Left ventricle myocardium inferior (tissue), 1 donor: Measurements from ENCODE around the gene ITGA2. TPM values are rescaled to one million over a fixed set of nuclear protein-coding genes. Genes with fewer than 3 reads are reported as not detected.

ENCODE experiments used
- DNase-seq: peaks from one replicate; pipeline ENCODE4 v3.0.0-alpha.2; 2020
- H3K27ac ChIP-seq: fragments of 200-600 bp; replicated peaks from 2 replicates; pipeline ENCODE4 v1.8.0; 2021
- H3K27me3 ChIP-seq: fragments of 200-600 bp; 2 replicates; pipeline ENCODE4 v1.8.0; 2021; ENCODE audit warnings: low read depth
- H3K36me3 ChIP-seq: fragments of 200-600 bp; 2 replicates; pipeline ENCODE4 v1.8.0; 2021
- H3K4me1 ChIP-seq: fragments of 200-600 bp; 2 replicates; pipeline ENCODE4 v1.8.0; 2021
- H3K4me3 ChIP-seq: fragments of 200-600 bp; 2 replicates; pipeline ENCODE4 v1.8.0; 2021; ENCODE audit warnings: mild to moderate bottlenecking, moderate library complexity
- H3K9me3 ChIP-seq: fragments of 200-600 bp; replicated peaks from 2 replicates; pipeline ENCODE4 v1.8.0; 2021
- intact Hi-C: fragments of 100-400 bp; cut with micrococcal nuclease; formaldehyde crosslinking; loops from one replicate; pipeline ENCODE4 v1.11.0; 2022
- total RNA-seq: library from RNA; stranded (reverse); fragmentation: NEBNext Ultra II Directional; extraction: Animal tissue kit (Norgen Biotek cat#: 25700); gene quantifications from one replicate; pipeline ENCODE4 v1.2.1, GENCODE V29; 2021
- TF ChIP-seq, protein P1 (sequence below): fragments of 200-600 bp; IDR thresholded peaks from 2 replicates; pipeline ENCODE4 v1.8.0; 2021; ENCODE audit warnings: antibody characterized with exemption, mild to moderate bottlenecking, borderline replicate concordance
- donor health status: DM: no; HTN: yes; CAD: no; lungs with severe emphysema.

Gene ITGA2
- total RNA-seq, 1 donor from 2014 or later: 0.80 TPM

DNA sequence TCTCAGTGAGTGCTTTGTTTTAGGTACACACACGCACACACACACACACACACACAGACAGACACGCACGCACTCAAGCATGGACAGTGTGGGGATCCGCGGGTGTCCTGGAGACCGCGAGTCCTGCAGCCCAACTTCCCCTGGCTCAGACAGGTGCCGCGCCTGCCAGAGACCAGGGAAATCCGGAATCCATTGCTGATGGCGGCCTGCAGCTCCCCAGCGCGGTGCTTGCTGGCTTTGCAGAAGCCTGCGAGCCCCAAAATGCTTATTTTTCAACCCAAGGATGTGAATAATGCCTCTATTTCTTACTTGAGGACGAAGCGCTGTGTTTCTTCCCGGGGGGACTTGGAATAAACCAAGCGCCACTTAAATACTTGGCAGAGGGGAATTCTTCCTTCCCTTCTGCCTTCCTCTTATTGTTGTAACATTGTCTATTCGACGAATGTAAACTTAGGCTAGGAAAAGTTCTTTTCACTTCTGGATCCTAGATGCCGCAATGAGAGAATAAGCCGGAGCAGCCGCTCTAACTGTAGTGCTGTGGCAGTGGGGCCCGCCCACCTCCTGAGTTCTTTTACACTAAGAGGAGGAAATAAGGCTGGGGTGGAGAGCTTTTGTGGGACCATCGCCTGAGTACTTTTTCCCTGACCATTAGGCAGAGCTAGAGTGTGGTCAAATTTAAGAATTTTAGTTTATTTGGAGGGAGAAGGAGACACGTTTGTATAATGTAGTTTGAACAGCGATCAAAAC is 802 bp downstream of the ITGA2 start:
- DNase-seq: peak; percentile 22
- no peak overlapping the region for H3K27ac ChIP-seq

DNA sequence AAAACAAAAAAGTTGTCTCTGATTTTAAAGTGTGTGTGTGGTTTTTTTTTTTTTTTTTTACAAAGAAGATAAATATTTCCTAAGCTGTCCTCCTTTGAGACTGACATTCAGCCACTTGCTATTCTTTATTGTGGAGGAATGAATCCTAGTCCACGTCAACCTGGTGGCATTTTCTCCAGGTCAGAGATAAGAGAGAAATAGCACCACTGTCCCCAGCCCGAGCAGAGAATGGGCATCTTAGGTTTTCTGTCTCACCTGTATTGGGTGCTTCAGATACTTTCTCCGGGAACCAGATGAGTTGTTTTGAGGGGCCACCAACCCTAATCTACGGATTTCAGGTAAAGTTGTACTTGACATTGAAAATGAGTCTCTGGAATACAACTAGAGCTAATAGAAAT is 1.4 kb downstream of the ITGA2 start:
- H3K27me3 ChIP-seq: peaks cover 32% of the 10 kb centered on the region
- no peak overlapping the region for H3K27ac ChIP-seq
- H3K36me3 ChIP-seq: no peaks in the 10 kb centered on the region
- H3K4me3 ChIP-seq: peak overlapping the region; percentile 75
- H3K4me1 ChIP-seq: peaks cover 32% of the 10 kb centered on the region
- intact Hi-C loops: no loop called here
- H3K9me3 ChIP-seq: no peaks in the 10 kb centered on the region
- no peak for DNase-seq
- TF ChIP-seq, protein P1, sequence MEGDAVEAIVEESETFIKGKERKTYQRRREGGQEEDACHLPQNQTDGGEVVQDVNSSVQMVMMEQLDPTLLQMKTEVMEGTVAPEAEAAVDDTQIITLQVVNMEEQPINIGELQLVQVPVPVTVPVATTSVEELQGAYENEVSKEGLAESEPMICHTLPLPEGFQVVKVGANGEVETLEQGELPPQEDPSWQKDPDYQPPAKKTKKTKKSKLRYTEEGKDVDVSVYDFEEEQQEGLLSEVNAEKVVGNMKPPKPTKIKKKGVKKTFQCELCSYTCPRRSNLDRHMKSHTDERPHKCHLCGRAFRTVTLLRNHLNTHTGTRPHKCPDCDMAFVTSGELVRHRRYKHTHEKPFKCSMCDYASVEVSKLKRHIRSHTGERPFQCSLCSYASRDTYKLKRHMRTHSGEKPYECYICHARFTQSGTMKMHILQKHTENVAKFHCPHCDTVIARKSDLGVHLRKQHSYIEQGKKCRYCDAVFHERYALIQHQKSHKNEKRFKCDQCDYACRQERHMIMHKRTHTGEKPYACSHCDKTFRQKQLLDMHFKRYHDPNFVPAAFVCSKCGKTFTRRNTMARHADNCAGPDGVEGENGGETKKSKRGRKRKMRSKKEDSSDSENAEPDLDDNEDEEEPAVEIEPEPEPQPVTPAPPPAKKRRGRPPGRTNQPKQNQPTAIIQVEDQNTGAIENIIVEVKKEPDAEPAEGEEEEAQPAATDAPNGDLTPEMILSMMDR: no peak

More for the DNA sequence above, 802 bp downstream of the ITGA2 start:
- H3K27me3 ChIP-seq: peaks cover 32% of the 10 kb centered on the region
- TF ChIP-seq, protein P1: peak; percentile 43
- intact Hi-C loops: no loop called here
- H3K9me3 ChIP-seq: no peaks in the 10 kb centered on the region
- H3K4me1 ChIP-seq: peaks cover 32% of the 10 kb centered on the region
- H3K4me3 ChIP-seq: peak overlapping the region; percentile 75
- H3K36me3 ChIP-seq: no peaks in the 10 kb centered on the region

DNA sequence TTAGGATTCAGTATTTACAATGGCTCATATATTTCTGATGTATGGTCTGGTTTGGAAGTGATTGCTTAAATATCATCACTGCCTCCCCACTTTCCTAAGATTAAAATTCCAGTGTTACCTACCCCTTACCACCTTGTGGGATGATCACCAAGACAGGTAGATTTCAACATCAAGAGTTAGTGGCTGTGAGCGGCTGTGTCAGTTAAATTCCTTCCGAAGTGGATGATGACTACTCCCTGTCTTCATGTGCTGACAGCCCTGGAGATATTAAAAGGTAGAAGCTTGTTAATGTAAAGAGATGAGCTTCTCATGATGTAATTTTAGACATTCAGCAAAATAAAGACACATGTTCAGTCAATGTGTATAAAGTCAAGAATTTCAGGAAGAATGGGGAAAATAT is 4.2 kb downstream of the ITGA2 start:
- peaks cover 32% of the 10 kb centered on the region for H3K27me3 ChIP-seq
- no peaks in the 10 kb centered on the region for H3K36me3 ChIP-seq
- no peaks in the 10 kb centered on the region for H3K9me3 ChIP-seq
- intact Hi-C loops: no loop called here
- H3K27ac ChIP-seq: no peak overlapping the region
- H3K4me3 ChIP-seq: no peak overlapping the region
- peaks cover 24% of the 10 kb centered on the region for H3K4me1 ChIP-seq
- TF ChIP-seq, protein P1: no peak
- no peak for DNase-seq

DNA sequence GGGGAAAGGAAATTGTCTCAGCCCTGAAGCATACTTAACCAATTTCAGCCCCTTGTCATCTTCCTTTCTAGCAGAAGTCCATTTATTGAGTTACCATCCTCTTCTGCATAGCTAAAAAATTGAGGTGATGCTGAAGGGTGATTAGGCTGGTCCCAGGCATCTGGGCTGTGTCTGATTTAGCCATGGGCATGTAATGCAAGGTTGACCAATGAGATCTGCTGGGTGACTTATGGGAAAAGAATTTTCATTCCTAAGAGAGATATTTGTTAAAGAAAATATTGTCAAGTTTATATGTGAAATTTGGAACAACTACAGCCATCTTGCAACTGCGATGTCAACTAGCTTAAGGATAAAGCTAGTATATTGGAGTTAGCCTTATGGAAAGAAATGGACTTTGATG is 5.1 kb downstream of the ITGA2 start:
- DNase-seq: no peak
- peaks cover 26% of the 10 kb centered on the region for H3K27me3 ChIP-seq
- TF ChIP-seq, protein P1: no peak
- no peak overlapping the region for H3K27ac ChIP-seq
- no peaks in the 10 kb centered on the region for H3K36me3 ChIP-seq
- H3K9me3 ChIP-seq: no peaks in the 10 kb centered on the region
- intact Hi-C loops: no loop called here
- no peak overlapping the region for H3K4me3 ChIP-seq
- peaks cover 15% of the 10 kb centered on the region for H3K4me1 ChIP-seq

DNA sequence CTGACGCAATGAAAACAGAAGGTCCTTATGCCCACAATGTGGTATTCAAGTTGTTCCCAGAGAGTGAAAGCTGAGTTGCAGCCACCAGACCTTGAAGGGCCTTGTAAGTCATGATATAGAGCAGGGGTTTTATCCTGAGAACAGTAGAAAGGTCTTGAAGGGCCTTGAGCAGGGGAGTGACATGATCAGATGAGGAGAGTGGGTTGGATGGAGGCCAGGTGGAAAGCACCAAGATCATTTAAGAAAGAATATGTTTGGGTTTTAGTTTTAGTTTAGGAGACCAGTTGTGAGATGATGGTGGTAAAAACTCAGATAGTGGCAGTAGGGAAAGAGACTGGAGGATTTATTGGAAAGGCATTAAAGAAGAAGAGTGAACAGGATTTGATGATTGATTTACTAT is 5.9 kb downstream of the ITGA2 start:
- DNase-seq: no peak
- no peaks in the 10 kb centered on the region for H3K9me3 ChIP-seq
- intact Hi-C loops: no loop called here
- H3K36me3 ChIP-seq: no peaks in the 10 kb centered on the region
- no peak overlapping the region for H3K27ac ChIP-seq
- TF ChIP-seq, protein P1: no peak
- H3K4me3 ChIP-seq: no peak overlapping the region
- peaks cover 21% of the 10 kb centered on the region for H3K27me3 ChIP-seq
- peaks cover 7% of the 10 kb centered on the region for H3K4me1 ChIP-seq
